H1 (cell line): ENCODE measurements around the gene SLC13A3. TPM values are rescaled to one million over a fixed set of nuclear protein-coding genes. Genes with fewer than 3 reads are reported as not detected.

Experiments
- CTCF ChIA-PET: fragments of 300-600 bp; sonication (Branson Sonifier 250); formaldehyde crosslinking; loops from one replicate; lab custom pipeline; 2021; ENCODE audit not compliant: partially characterized antibody; lab: Charles Lee
- POLR2A ChIA-PET: fragments of 300-600 bp; sonication (Branson Sonifier 250); formaldehyde crosslinking; loops from one replicate; lab custom pipeline; 2021; ENCODE audit warnings: inconsistent platforms; ENCODE audit not compliant: partially characterized antibody; lab: Charles Lee
- DNase-seq, 2 experiments: peaks; one replicate each; pipeline versions ENCODE4 v3.0.0 to v3.0.0-alpha.2; 2010 to 2022; ENCODE audit warnings: low spot score in 2 of 2, low read depth in 1 of 2, mixed read lengths in 1 of 2
- FAIRE-seq: peaks from 2 replicates; lab custom pipeline; 2011; peaks lifted over from hg19 to GRCh38; lab: Jason Lieb, UNC
- H2AFZ ChIP-seq: 2 replicates; pipeline ENCODE4 v1.8.1; 2012; ENCODE audit warnings: low read length, inconsistent platforms
- H2AK5ac ChIP-seq: 2 replicates; pipeline ENCODE4 v1.6.1; 2013; ENCODE audit warnings: low read depth, low read length
- H2BK120ac ChIP-seq: replicated peaks from 2 replicates; pipeline ENCODE3; 2013; ENCODE audit warnings: low read depth, low read length, inconsistent platforms
- H2BK12ac ChIP-seq: 2 replicates; pipeline ENCODE4 v1.6.1; 2013; ENCODE audit warnings: low read depth, low read length
- H2BK15ac ChIP-seq: 2 replicates; pipeline ENCODE4 v1.6.1; 2013; ENCODE audit warnings: low read length
- H2BK20ac ChIP-seq: 2 replicates; pipeline ENCODE4 v1.6.1; 2013; ENCODE audit warnings: low read length
- H2BK5ac ChIP-seq: 2 replicates; pipeline ENCODE4 v1.6.1; 2013; ENCODE audit warnings: low read depth, low read length
- H3K14ac ChIP-seq: 2 replicates; pipeline ENCODE4 v1.6.1; 2013; ENCODE audit warnings: inconsistent platforms; ENCODE audit not compliant: insufficient read length
- H3K18ac ChIP-seq: 2 replicates; pipeline ENCODE4 v1.6.1; 2013; ENCODE audit warnings: low read length; ENCODE audit errors: extremely low read depth
- H3K23ac ChIP-seq: 2 replicates; pipeline ENCODE4 v1.6.1; 2013; ENCODE audit warnings: inconsistent platforms; ENCODE audit not compliant: insufficient read length
- H3K23me2 ChIP-seq: 2 replicates; pipeline ENCODE4 v1.6.1; 2013; ENCODE audit warnings: low read depth, low read length
- H3K27ac ChIP-seq: 2 replicates; pipeline ENCODE4 v1.6.1; 2011; ENCODE audit warnings: low read depth, low read length, inconsistent platforms
- H3K27me3 ChIP-seq, 4 experiments: replicated peaks in 1 of 4; 1 replicate in 1 of 4; 2 replicates in 3 of 4; pipeline versions ENCODE4 v1.6.1 to v1.8.1; 2011 to 2013; ENCODE audit warnings: low read length in 3 of 4, mild to moderate bottlenecking in 3 of 4, inconsistent platforms in 2 of 4, mixed read lengths in 2 of 4, moderate library complexity in 1 of 4; ENCODE audit not compliant: control insufficient read depth in 3 of 4, insufficient read depth in 3 of 4; ENCODE audit errors: extremely low read depth in 1 of 4
- H3K36me3 ChIP-seq, 4 experiments: 2 replicates each; pipeline versions ENCODE4 v1.6.1 to v1.8.1; 2011 to 2013; ENCODE audit warnings: mild to moderate bottlenecking in 4 of 4, low read length in 3 of 4, moderate library complexity in 2 of 4, control low read depth in 1 of 4, inconsistent platforms in 1 of 4; ENCODE audit not compliant: insufficient read depth in 4 of 4, control insufficient read depth in 2 of 4
- H3K4ac ChIP-seq: replicated peaks from 2 replicates; pipeline ENCODE3; 2013; ENCODE audit warnings: low read length, low read depth, mixed read lengths, inconsistent platforms; ENCODE audit not compliant: insufficient read length
- H3K4me1 ChIP-seq, 4 experiments: replicated peaks in 1 of 4; 1 replicate in 1 of 4; 2 replicates in 3 of 4; pipeline versions ENCODE4 v1.6.1 to v1.8.1; 2011 to 2013; ENCODE audit warnings: low read length in 3 of 4, inconsistent platforms in 2 of 4, mixed read lengths in 1 of 4; ENCODE audit not compliant: insufficient read depth in 4 of 4, control insufficient read depth in 3 of 4
- H3K4me2 ChIP-seq, 2 experiments: 2 replicates each; pipeline versions ENCODE4 v1.6.1 to v1.8.1; 2011 to 2013; ENCODE audit warnings: low read depth in 2 of 2, low read length in 2 of 2, control low read depth in 1 of 2, inconsistent platforms in 1 of 2, mild to moderate bottlenecking in 1 of 2; ENCODE audit not compliant: insufficient read depth in 1 of 2
- H3K4me3 ChIP-seq, 4 experiments: fragments of 200-600, 300-600 bp in 1 of 4; sonication (generic), shearing (Covaris generic), sonication (Bioruptor Twin) in 1 of 4; 2 replicates each; pipeline versions ENCODE4 v1.5.1 to v1.8.1; 2011 to 2016; ENCODE audit warnings: low read length in 4 of 4, low read depth in 3 of 4, control low read depth in 2 of 4, inconsistent platforms in 2 of 4, mild to moderate bottlenecking in 2 of 4, mixed read lengths in 1 of 4, moderate library complexity in 1 of 4; ENCODE audit not compliant: insufficient read depth in 2 of 4; ENCODE audit errors: extremely low read depth in 1 of 4
- H3K56ac ChIP-seq: replicated peaks from 2 replicates; pipeline ENCODE3; 2013; ENCODE audit warnings: low read depth, mild to moderate bottlenecking, mixed read lengths, low read length, inconsistent platforms; ENCODE audit not compliant: insufficient read length
- H3K79me1 ChIP-seq: 2 replicates; pipeline ENCODE4 v1.6.1; 2013; ENCODE audit warnings: low read depth, low read length, control low read depth
- H3K79me2 ChIP-seq, 2 experiments: 2 replicates each; pipeline versions ENCODE4 v1.6.1 to v1.8.1; 2012 to 2013; ENCODE audit warnings: low read length in 2 of 2, mild to moderate bottlenecking in 2 of 2, inconsistent platforms in 1 of 2; ENCODE audit not compliant: insufficient read depth in 2 of 2, control insufficient read depth in 1 of 2
- H3K9ac ChIP-seq, 4 experiments: replicated peaks in 1 of 4; 1 replicate in 1 of 4; 2 replicates in 3 of 4; pipeline versions ENCODE4 v1.6.1 to v1.8.1; 2011 to 2013; ENCODE audit warnings: low read depth in 3 of 4, low read length in 3 of 4, control low read depth in 2 of 4, mild to moderate bottlenecking in 2 of 4, moderate library complexity in 2 of 4, inconsistent platforms in 1 of 4; ENCODE audit errors: extremely low read depth in 1 of 4
- H3K9me3 ChIP-seq, 2 experiments: 2 replicates each; pipeline versions ENCODE4 v1.6.1 to v1.8.1; 2012 to 2013; ENCODE audit warnings: mild to moderate bottlenecking in 2 of 2, moderate library complexity in 2 of 2, control low read depth in 1 of 2, inconsistent platforms in 1 of 2, low read depth in 1 of 2, low read length in 1 of 2, mixed read lengths in 1 of 2; ENCODE audit not compliant: insufficient read depth in 2 of 2
- H4K20me1 ChIP-seq, 2 experiments: replicated peaks in 1 of 2; 2 replicates each; pipeline versions ENCODE3 to v1.8.1; 2011 to 2013; ENCODE audit warnings: inconsistent platforms in 2 of 2, low read length in 2 of 2, mild to moderate bottlenecking in 1 of 2; ENCODE audit not compliant: insufficient read depth in 2 of 2, control insufficient read depth in 1 of 2
- H4K5ac ChIP-seq: 2 replicates; pipeline ENCODE4 v1.6.1; 2013; ENCODE audit warnings: low read length, low read depth, mixed read lengths, inconsistent platforms; ENCODE audit not compliant: insufficient read length
- H4K8ac ChIP-seq: 2 replicates; pipeline ENCODE4 v1.8.0; 2013; ENCODE audit warnings: mild to moderate bottlenecking, moderate library complexity, low read length, inconsistent platforms; ENCODE audit not compliant: insufficient read depth; ENCODE audit errors: extremely low read depth
- H4K91ac ChIP-seq: replicated peaks from 2 replicates; pipeline ENCODE3; 2013; ENCODE audit warnings: low read length, mixed read lengths, inconsistent platforms; ENCODE audit not compliant: insufficient read length
- CBX8 ChIP-seq: fragments of 300-800, 300-1000 bp; sonication (generic); IDR thresholded peaks from 2 replicates; pipeline ENCODE4 v1.7.1; 2016; ENCODE audit warnings: low read depth, low read length, borderline replicate concordance
- CHD2 ChIP-seq: IDR thresholded peaks from 2 replicates; pipeline ENCODE4 v1.6.1; 2012; ENCODE audit warnings: low read length, improper control_type of control experiment
- NANOG ChIP-seq: IDR thresholded peaks from 2 replicates; pipeline ENCODE4 v1.6.1; 2011; ENCODE audit warnings: low read length, low read depth, mild to moderate bottlenecking, inconsistent platforms; ENCODE audit not compliant: insufficient read depth, poor library complexity, severe bottlenecking
- POU5F1 ChIP-seq: IDR thresholded peaks from 2 replicates; pipeline ENCODE4 v1.6.1; 2011; ENCODE audit warnings: low read depth, mild to moderate bottlenecking, low read length, moderate library complexity
- RXRA ChIP-seq: IDR thresholded peaks from 2 replicates; pipeline ENCODE4 v1.6.1; 2011; ENCODE audit warnings: low read depth, mild to moderate bottlenecking, low read length, moderate library complexity; ENCODE audit not compliant: insufficient read depth
- SRF ChIP-seq: IDR thresholded peaks from 2 replicates; pipeline ENCODE4 v1.6.1; 2011; ENCODE audit warnings: mild to moderate bottlenecking, low read depth, low read length, moderate library complexity
- TAF7 ChIP-seq: optimal IDR thresholded peaks from 2 replicates; pipeline ENCODE3; 2011; ENCODE audit warnings: low read depth, mild to moderate bottlenecking, inconsistent platforms, low read length, moderate library complexity, borderline replicate concordance
- WGBS, 2 experiments: shearing (Covaris generic) in 1 of 2; methylation state at CpG; one replicate each; pipeline versions ENCODE4 v1.1.6 to v1.1.7; 2013 to 2015; ENCODE audit warnings: low lambda C conversion rate in 2 of 2, mixed read lengths in 2 of 2, inconsistent platforms in 1 of 2, low coverage in 1 of 2, missing lambda C conversion rate in 1 of 2; ENCODE audit not compliant: insufficient replicate concordance in 2 of 2, insufficient coverage in 1 of 2, insufficient read length in 1 of 2; ENCODE audit errors: extremely low coverage in 1 of 2, missing lambda C conversion rate in 1 of 2; 5-methylcytosine and 5-hydroxymethylcytosine counted together
- polyA plus RNA-seq, 7 experiments: library from polyadenylated mRNA; depleted of rRNA in 3 of 7; stranded (reverse) in 5 of 7; unstranded in 2 of 7; fragments of >200 nt in 5 of 7; fragments of 200-250 nt in 2 of 7; gene quantifications; 1 replicate in 5 of 7; 2 replicates in 1 of 7; 4 replicates in 1 of 7; pipeline versions ENCODE4 v1.2.1 to v1.2.3, GENCODE V29; 2011 to 2013; ENCODE audit warnings: missing spikeins in 2 of 7, mixed read lengths in 2 of 7
- total RNA-seq: library from RNA; stranded (reverse); fragmentation: NEBNext Ultra II Directional; extraction: Animal tissue kit (Norgen Biotek cat#: 25700); gene quantifications from 2 replicates; pipeline ENCODE4 v1.2.1, GENCODE V29; 2021

Gene SLC13A3
- total and polyA plus RNA-seq, 2 of the 8 experiments (the other 6 are each of a cell fraction or from before 2014, with no cell fraction given) = 9.4 to 12.6 TPM

DNA sequence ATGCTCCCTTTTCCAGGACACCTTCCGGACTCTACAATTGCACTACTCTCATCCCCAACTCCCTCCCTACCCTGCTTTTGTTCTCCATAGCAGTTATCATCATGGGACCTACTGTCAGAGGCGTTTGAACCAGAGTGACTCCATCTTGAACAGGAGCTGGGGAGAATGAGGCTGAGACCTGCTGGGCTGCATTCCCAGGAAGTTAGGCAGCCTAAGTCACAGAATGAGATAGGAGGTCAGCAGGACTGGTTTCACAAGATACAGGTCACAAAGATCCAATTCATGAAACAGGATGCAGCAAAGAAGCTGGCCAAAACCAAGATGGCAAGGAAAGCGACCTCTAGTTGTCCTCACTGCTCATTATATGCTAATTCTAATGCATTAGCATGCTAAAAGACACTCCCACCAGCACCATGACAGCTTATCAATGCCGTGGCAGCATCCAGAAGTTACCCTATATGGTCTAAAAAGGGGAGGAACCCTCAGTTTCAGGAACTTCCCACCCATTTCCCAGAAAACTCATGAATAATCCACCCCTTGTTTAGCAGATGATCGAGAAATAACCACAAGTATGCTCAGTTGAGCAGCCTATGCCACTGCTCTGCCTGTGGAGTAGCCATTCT lies 15.6 kb downstream of the SLC13A3 start:
- no peak overlapping the region for H2AFZ ChIP-seq
- H4K8ac ChIP-seq = no peak overlapping the region
- no peaks in the 10 kb centered on the region for H3K79me1 ChIP-seq
- no peak for FAIRE-seq
- no peaks in the 10 kb centered on the region for H3K79me2 ChIP-seq
- H3K4ac ChIP-seq = no peak overlapping the region
- no peak overlapping the region for H2BK5ac ChIP-seq
- POLR2A ChIA-PET = interaction anchor here (1.1 kb wide), 1 partner anchor 77 kb away, joined by 3 read pairs; no protein-coding TSS in a partner anchor
- no peak overlapping the region for H3K23ac ChIP-seq
- H3K9ac ChIP-seq = no peak overlapping the region
- TF ChIP-seq SRF (no peak), CBX8 (no peak), NANOG (no peak), POU5F1 (no peak), RXRA (no peak), CHD2 (no peak), TAF7 (no peak)
- no peak overlapping the region for H2BK12ac ChIP-seq
- no peaks in the 10 kb centered on the region for H3K9me3 ChIP-seq
- no peak overlapping the region for H4K5ac ChIP-seq
- H2BK20ac ChIP-seq = no peak overlapping the region
- H3K27ac ChIP-seq = no peak overlapping the region
- H3K18ac ChIP-seq = no peak overlapping the region
- H3K27me3 ChIP-seq = no peaks in the 10 kb centered on the region
- peaks cover 3 to 11% (median 7%) of the 10 kb centered on the region in 4 experiments; a peak in 6 of 7 replicates for H3K4me1 ChIP-seq
- no peak overlapping the region for H3K56ac ChIP-seq
- WGBS, 2 experiments = 94% methylated on average over 5 of the region's 5 CpGs; no CpG with 5 or more reads in 1 of the 2 experiments
- no peak overlapping the region for H2BK15ac ChIP-seq
- H3K23me2 ChIP-seq = no peaks in the 10 kb centered on the region
- no peaks in the 10 kb centered on the region for H4K20me1 ChIP-seq
- H2AK5ac ChIP-seq = 0 out of 2 replicates have a peak overlapping the region, but pooled peaks have one; percentile 47
- no peak overlapping the region for H2BK120ac ChIP-seq
- no peak overlapping the region for H3K4me2 ChIP-seq
- H3K4me3 ChIP-seq = no peak overlapping the region
- H3K36me3 ChIP-seq = no peaks in the 10 kb centered on the region
- H3K14ac ChIP-seq = no peak overlapping the region
- CTCF ChIA-PET = interaction anchor here (0.6 to 1.0 kb wide), 2 partner anchors 44 to 129 kb away, joined by 3 to 4 read pairs; no protein-coding TSS in a partner anchor
- peak in 1 of 2 experiments; percentile 30 for DNase-seq
- no peak overlapping the region for H4K91ac ChIP-seq
